Measurements from ENCODE around the gene LCN15. TPM values are rescaled to one million over a fixed set of nuclear protein-coding genes. Genes with fewer than 3 reads are reported as not detected.
A peak's percentile ranks its signal among the peaks of the same experiment; 100 is the strongest.

Gene LCN15
- total and polyA plus RNA-seq, 4 donors: not detected

- DNase-seq (ENCODE audit: low spot score): peak; percentile 93
- Histone ChIP-seq H3K27me3 (ENCODE audit: control insufficient read depth in 4 of 4, insufficient read depth in 4 of 4, low read length in 3 of 4) (no peaks in the 10 kb centered on the region), H3K4me3 (ENCODE audit: low read depth in 1 of 3, low read length in 3 of 3) (peak overlapping the region; percentile 70 to 99 (median 77)), H3K9ac (ENCODE audit: low read depth in 1 of 2, low read length in 2 of 2) (peak overlapping the region; percentile 22 to 82), H3K4me1 (ENCODE audit: control insufficient read depth in 4 of 4, insufficient read depth in 4 of 4, low read length in 3 of 4) (peaks cover 0 to 44% (median 33%) of the 10 kb centered on the region in 4 donors), H3K36me3 (ENCODE audit: control insufficient read depth in 4 of 4, insufficient read depth in 3 of 4, low read depth in 1 of 4, low read length in 3 of 4) (peaks cover 12 to 26% (median 19%) of the 10 kb centered on the region in 4 donors), H3K9me3 (ENCODE audit: control insufficient read depth in 4 of 4, low read length in 3 of 4) (no peaks in the 10 kb centered on the region), H3K27ac (ENCODE audit: low read depth in 1 of 2, low read length in 2 of 2) (peak overlapping the region; percentile 55 to 85)
- WGBS: under 1% methylated on average over 66 of the region's 66 CpGs
- TF ChIP-seq JUND (IDR thresholded peaks at IDR 0.05): no peak
- TF ChIP-seq FOXA2 (IDR thresholded peaks at IDR 0.05): no peak
- TF ChIP-seq, protein P1, sequence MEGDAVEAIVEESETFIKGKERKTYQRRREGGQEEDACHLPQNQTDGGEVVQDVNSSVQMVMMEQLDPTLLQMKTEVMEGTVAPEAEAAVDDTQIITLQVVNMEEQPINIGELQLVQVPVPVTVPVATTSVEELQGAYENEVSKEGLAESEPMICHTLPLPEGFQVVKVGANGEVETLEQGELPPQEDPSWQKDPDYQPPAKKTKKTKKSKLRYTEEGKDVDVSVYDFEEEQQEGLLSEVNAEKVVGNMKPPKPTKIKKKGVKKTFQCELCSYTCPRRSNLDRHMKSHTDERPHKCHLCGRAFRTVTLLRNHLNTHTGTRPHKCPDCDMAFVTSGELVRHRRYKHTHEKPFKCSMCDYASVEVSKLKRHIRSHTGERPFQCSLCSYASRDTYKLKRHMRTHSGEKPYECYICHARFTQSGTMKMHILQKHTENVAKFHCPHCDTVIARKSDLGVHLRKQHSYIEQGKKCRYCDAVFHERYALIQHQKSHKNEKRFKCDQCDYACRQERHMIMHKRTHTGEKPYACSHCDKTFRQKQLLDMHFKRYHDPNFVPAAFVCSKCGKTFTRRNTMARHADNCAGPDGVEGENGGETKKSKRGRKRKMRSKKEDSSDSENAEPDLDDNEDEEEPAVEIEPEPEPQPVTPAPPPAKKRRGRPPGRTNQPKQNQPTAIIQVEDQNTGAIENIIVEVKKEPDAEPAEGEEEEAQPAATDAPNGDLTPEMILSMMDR (IDR thresholded peaks at IDR 0.05; ENCODE audit: low read depth, low read length, missing input control): peak; percentile 90
- TF ChIP-seq MAX (IDR thresholded peaks at IDR 0.05): no peak
- peak; percentile 62 for TF ChIP-seq YY1 (IDR thresholded peaks at IDR 0.05)
- TF ChIP-seq GABPA (IDR thresholded peaks at IDR 0.05 in 1 of 2, conservative IDR thresholded peaks at IDR 0.05 in 1 of 2): no peak
- TF ChIP-seq RXRA (IDR thresholded peaks at IDR 0.05): peak in 1 of 2 donors; percentile 13
- TF ChIP-seq, protein P2, sequence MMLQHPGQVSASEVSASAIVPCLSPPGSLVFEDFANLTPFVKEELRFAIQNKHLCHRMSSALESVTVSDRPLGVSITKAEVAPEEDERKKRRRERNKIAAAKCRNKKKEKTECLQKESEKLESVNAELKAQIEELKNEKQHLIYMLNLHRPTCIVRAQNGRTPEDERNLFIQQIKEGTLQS (IDR thresholded peaks at IDR 0.05): no peak
- TF ChIP-seq TAF1 (conservative IDR thresholded peaks at IDR 0.05): peak; percentile 96
- peak; percentile 79 for TF ChIP-seq REST (IDR thresholded peaks at IDR 0.05)
- peak in 1 of 2 donors; percentile 49 for TF ChIP-seq RAD21 (IDR thresholded peaks at IDR 0.05)
- TF ChIP-seq SP1 (IDR thresholded peaks at IDR 0.05): peak; percentile 64
- no peak for TF ChIP-seq EGR1 (IDR thresholded peaks at IDR 0.05; ENCODE audit: low read depth in 2 of 2)
- no peak for TF ChIP-seq HNF4A (conservative IDR thresholded peaks at IDR 0.05)
- TF ChIP-seq, protein P3, sequence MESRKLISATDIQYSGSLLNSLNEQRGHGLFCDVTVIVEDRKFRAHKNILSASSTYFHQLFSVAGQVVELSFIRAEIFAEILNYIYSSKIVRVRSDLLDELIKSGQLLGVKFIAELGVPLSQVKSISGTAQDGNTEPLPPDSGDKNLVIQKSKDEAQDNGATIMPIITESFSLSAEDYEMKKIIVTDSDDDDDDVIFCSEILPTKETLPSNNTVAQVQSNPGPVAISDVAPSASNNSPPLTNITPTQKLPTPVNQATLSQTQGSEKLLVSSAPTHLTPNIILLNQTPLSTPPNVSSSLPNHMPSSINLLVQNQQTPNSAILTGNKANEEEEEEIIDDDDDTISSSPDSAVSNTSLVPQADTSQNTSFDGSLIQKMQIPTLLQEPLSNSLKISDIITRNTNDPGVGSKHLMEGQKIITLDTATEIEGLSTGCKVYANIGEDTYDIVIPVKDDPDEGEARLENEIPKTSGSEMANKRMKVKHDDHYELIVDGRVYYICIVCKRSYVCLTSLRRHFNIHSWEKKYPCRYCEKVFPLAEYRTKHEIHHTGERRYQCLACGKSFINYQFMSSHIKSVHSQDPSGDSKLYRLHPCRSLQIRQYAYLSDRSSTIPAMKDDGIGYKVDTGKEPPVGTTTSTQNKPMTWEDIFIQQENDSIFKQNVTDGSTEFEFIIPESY (IDR thresholded peaks at IDR 0.05): no peak
- TF ChIP-seq HNF4G (IDR thresholded peaks at IDR 0.05): no peak
- no peak for TF ChIP-seq NR2F2 (IDR thresholded peaks at IDR 0.05)
- TF ChIP-seq FOXA1 (IDR thresholded peaks at IDR 0.05): no peak
These were observed 36.2 kb downstream of the LCN15 start for GRCh38 chr9:136728080-136728547.

Data from liver (tissue), 9 donors.